Measurements from ENCODE around the gene TMEM219.

Gene TMEM219

GRCh38 chr16:29977063-29977825 lies 15.4 kb downstream of the TMEM219 start:
- Histone ChIP-seq H3K9me3 (ENCODE audit: control insufficient read depth, low read length) (no peaks in the 10 kb centered on the region), H3K4ac (ENCODE audit: low read depth in 1 of 2, low read length in 2 of 2) (no peak overlapping the region), H4K91ac (ENCODE audit: low read length) (no peak overlapping the region), H2BK120ac (ENCODE audit: low read depth, low read length) (no peak overlapping the region), H2AK5ac (ENCODE audit: low read length, severe bottlenecking) (no peak overlapping the region), H3K18ac (ENCODE audit: low read depth in 1 of 2, low read length in 2 of 2) (no peak overlapping the region), H3K4me1 (ENCODE audit: control insufficient read depth, insufficient read depth, low read depth, low read length) (peaks cover 18% of the 10 kb centered on the region), H3K4me2 (ENCODE audit: low read length, poor library complexity, severe bottlenecking) (peak overlapping the region; percentile 31), H3K23ac (ENCODE audit: low read length in 2 of 2) (no peak overlapping the region), H3K36me3 (ENCODE audit: control insufficient read depth in 1 of 2, insufficient read depth in 2 of 2, low read depth in 1 of 2, low read length in 2 of 2) (peaks cover 49 to 59% of the 10 kb centered on the region in 2 experiments), H2BK15ac (ENCODE audit: low read depth, poor library complexity, severe bottlenecking) (no peak overlapping the region), H3K27me3 (ENCODE audit: control insufficient read depth in 1 of 2, insufficient read depth in 1 of 2, low read length in 2 of 2) (no peaks in the 10 kb centered on the region), H3K9ac (ENCODE audit: low read length) (peak overlapping the region; percentile 97), H3K4me3 (ENCODE audit: insufficient read depth in 1 of 2, low read depth in 1 of 2, low read length in 2 of 2) (no peak overlapping the region), H3K14ac (ENCODE audit: low read length in 2 of 2) (no peak overlapping the region), H3K79me1 (replicated peaks; ENCODE audit: low read length, poor library complexity, severe bottlenecking) (peaks cover 36% of the 10 kb centered on the region), H2BK5ac (ENCODE audit: low read depth, low read length, poor library complexity, severe bottlenecking) (no peak overlapping the region), H2AFZ (ENCODE audit: low read depth, low read length) (no peak overlapping the region), H4K8ac (ENCODE audit: low read length) (no peak overlapping the region), H3K27ac (ENCODE audit: low read length, poor library complexity, severe bottlenecking) (no peak overlapping the region), H2BK12ac (ENCODE audit: low read length in 2 of 2) (no peak overlapping the region)
- 89% methylated on average over 9 of the region's 9 CpGs for WGBS
- DNase-seq: no peak

DNA sequence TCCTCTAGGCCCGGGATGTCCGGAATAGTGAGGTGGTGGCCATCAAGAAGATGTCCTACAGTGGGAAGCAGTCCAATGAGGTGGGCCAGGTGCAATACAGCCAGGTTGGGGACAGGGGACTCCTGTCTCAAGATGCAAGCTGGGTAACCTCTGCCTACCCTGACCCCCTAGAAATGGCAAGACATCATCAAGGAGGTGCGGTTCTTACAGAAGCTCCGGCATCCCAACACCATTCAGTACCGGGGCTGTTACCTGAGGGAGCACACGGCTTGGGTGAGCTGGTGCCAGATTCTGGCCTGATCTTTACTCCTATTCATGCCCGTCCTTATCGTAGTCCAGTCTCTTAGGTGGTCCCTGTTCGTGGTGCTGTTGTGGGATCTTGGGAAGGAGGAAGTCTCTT lies 16.2 kb downstream of the TMEM219 start:
- H2BK5ac ChIP-seq (ENCODE audit: low read depth, low read length, poor library complexity, severe bottlenecking): no peak overlapping the region
- no peak overlapping the region for H3K18ac ChIP-seq (ENCODE audit: low read depth in 1 of 2, low read length in 2 of 2)
- no peak overlapping the region for H3K4ac ChIP-seq (ENCODE audit: low read depth in 1 of 2, low read length in 2 of 2)
- no peak overlapping the region for H2AFZ ChIP-seq (ENCODE audit: low read depth, low read length)
- no peak overlapping the region for H2BK15ac ChIP-seq (ENCODE audit: low read depth, poor library complexity, severe bottlenecking)
- H4K91ac ChIP-seq (ENCODE audit: low read length): no peak overlapping the region
- no peak overlapping the region for H2BK12ac ChIP-seq (ENCODE audit: low read length in 2 of 2)
- no peaks in the 10 kb centered on the region for H3K9me3 ChIP-seq (ENCODE audit: control insufficient read depth, low read length)
- H2BK120ac ChIP-seq (ENCODE audit: low read depth, low read length): no peak overlapping the region
- no peak overlapping the region for H3K4me3 ChIP-seq (ENCODE audit: insufficient read depth in 1 of 2, low read depth in 1 of 2, low read length in 2 of 2)
- no peak overlapping the region for H3K4me2 ChIP-seq (ENCODE audit: low read length, poor library complexity, severe bottlenecking)
- H3K27me3 ChIP-seq (ENCODE audit: control insufficient read depth in 1 of 2, insufficient read depth in 1 of 2, low read length in 2 of 2): no peaks in the 10 kb centered on the region
- DNase-seq: no peak
- H3K23ac ChIP-seq (ENCODE audit: low read length in 2 of 2): no peak overlapping the region
- H2AK5ac ChIP-seq (ENCODE audit: low read length, severe bottlenecking): no peak overlapping the region
- no peak overlapping the region for H4K8ac ChIP-seq (ENCODE audit: low read length)
- WGBS: 98% methylated on average over 9 of the region's 9 CpGs
- no peak overlapping the region for H3K14ac ChIP-seq (ENCODE audit: low read length in 2 of 2)
- no peak overlapping the region for H3K9ac ChIP-seq (ENCODE audit: low read length)
- H3K27ac ChIP-seq (ENCODE audit: low read length, poor library complexity, severe bottlenecking): no peak overlapping the region
- peaks cover 54 to 59% of the 10 kb centered on the region in 2 experiments for H3K36me3 ChIP-seq (ENCODE audit: control insufficient read depth in 1 of 2, insufficient read depth in 2 of 2, low read depth in 1 of 2, low read length in 2 of 2)
- H3K4me1 ChIP-seq (ENCODE audit: control insufficient read depth, insufficient read depth, low read depth, low read length): peaks cover 18% of the 10 kb centered on the region
- peaks cover 33% of the 10 kb centered on the region for H3K79me1 ChIP-seq (replicated peaks; ENCODE audit: low read length, poor library complexity, severe bottlenecking)

GRCh38 chr16:29978564-29979270 lies 16.8 kb downstream of the TMEM219 start:
- Histone ChIP-seq H3K9me3 (ENCODE audit: control insufficient read depth, low read length) (no peaks in the 10 kb centered on the region), H3K79me1 (replicated peaks; ENCODE audit: low read length, poor library complexity, severe bottlenecking) (peaks cover 36% of the 10 kb centered on the region), H4K91ac (ENCODE audit: low read length) (no peak overlapping the region), H2AK5ac (ENCODE audit: low read length, severe bottlenecking) (no peak overlapping the region), H2BK12ac (ENCODE audit: low read length in 2 of 2) (no peak overlapping the region), H2BK15ac (ENCODE audit: low read depth, poor library complexity, severe bottlenecking) (no peak overlapping the region), H3K14ac (ENCODE audit: low read length in 2 of 2) (no peak overlapping the region), H3K4me3 (ENCODE audit: insufficient read depth in 1 of 2, low read depth in 1 of 2, low read length in 2 of 2) (no peak overlapping the region), H3K23ac (ENCODE audit: low read length in 2 of 2) (no peak overlapping the region), H3K27me3 (ENCODE audit: control insufficient read depth in 1 of 2, insufficient read depth in 1 of 2, low read length in 2 of 2) (no peaks in the 10 kb centered on the region), H3K4me1 (ENCODE audit: control insufficient read depth, insufficient read depth, low read depth, low read length) (peaks cover 15% of the 10 kb centered on the region), H3K4ac (ENCODE audit: low read depth in 1 of 2, low read length in 2 of 2) (no peak overlapping the region), H3K36me3 (ENCODE audit: control insufficient read depth in 1 of 2, insufficient read depth in 2 of 2, low read depth in 1 of 2, low read length in 2 of 2) (peaks cover 60 to 64% of the 10 kb centered on the region in 2 experiments), H3K27ac (ENCODE audit: low read length, poor library complexity, severe bottlenecking) (no peak overlapping the region), H2AFZ (ENCODE audit: low read depth, low read length) (no peak overlapping the region), H3K18ac (ENCODE audit: low read depth in 1 of 2, low read length in 2 of 2) (no peak overlapping the region), H3K9ac (ENCODE audit: low read length) (no peak overlapping the region), H4K8ac (ENCODE audit: low read length) (no peak overlapping the region), H2BK5ac (ENCODE audit: low read depth, low read length, poor library complexity, severe bottlenecking) (no peak overlapping the region), H2BK120ac (ENCODE audit: low read depth, low read length) (no peak overlapping the region), H3K4me2 (ENCODE audit: low read length, poor library complexity, severe bottlenecking) (no peak overlapping the region)
- WGBS: 99% methylated on average over 9 of the region's 9 CpGs
- no peak for DNase-seq

DNA sequence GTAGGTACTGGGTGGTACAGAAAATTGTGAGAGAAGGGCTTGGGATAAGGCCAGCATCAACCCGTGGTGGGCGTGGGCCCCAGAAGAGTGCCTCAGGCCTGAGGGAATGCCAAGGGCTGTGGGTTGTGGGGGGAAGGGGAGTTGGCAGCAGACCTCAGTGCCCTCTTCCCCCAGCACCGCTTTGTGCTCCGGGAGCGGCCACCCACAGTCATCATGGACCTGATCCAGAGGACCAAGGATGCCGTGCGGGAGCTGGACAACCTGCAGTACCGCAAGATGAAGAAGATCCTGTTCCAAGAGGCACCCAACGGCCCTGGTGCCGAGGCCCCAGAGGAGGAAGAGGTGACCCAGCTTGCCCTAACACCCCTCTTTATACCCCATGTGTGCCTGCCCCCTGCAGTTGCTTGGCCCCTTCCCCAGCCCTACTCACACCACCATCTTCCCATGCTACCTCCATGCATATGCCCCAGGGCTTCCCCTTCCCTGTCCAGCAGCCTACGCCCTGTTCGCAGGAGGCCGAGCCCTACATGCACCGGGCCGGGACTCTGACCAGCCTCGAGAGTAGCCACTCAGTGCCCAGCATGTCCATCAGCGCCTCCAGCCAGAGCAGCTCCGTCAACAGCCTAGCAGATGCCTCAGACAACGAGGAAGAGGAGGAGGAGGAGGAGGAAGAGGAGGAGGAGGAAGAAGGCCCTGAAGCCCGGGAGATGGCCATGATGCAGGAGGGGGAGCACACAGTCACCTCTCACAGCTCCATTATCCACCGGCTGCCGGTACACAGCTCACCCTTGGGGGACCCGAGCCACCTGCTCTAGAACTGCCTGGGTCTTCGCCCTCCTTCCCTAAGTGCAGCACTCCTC lies 20.9 kb downstream of the TMEM219 start:
- Histone ChIP-seq H3K36me3 (ENCODE audit: control insufficient read depth in 1 of 2, insufficient read depth in 2 of 2, low read depth in 1 of 2, low read length in 2 of 2) (peaks cover 93 to 100% of the 10 kb centered on the region in 2 experiments), H3K14ac (ENCODE audit: low read length in 2 of 2) (no peak overlapping the region), H3K18ac (ENCODE audit: low read depth in 1 of 2, low read length in 2 of 2) (no peak overlapping the region), H4K8ac (ENCODE audit: low read length) (no peak overlapping the region), H2BK120ac (ENCODE audit: low read depth, low read length) (no peak overlapping the region), H2BK15ac (ENCODE audit: low read depth, poor library complexity, severe bottlenecking) (no peak overlapping the region), H4K91ac (ENCODE audit: low read length) (no peak overlapping the region), H3K4ac (ENCODE audit: low read depth in 1 of 2, low read length in 2 of 2) (no peak overlapping the region), H2BK12ac (ENCODE audit: low read length in 2 of 2) (no peak overlapping the region), H3K4me2 (ENCODE audit: low read length, poor library complexity, severe bottlenecking) (no peak overlapping the region), H2AK5ac (ENCODE audit: low read length, severe bottlenecking) (no peak overlapping the region), H3K4me1 (ENCODE audit: control insufficient read depth, insufficient read depth, low read depth, low read length) (no peaks in the 10 kb centered on the region), H3K27me3 (ENCODE audit: control insufficient read depth in 1 of 2, insufficient read depth in 1 of 2, low read length in 2 of 2) (no peaks in the 10 kb centered on the region), H3K4me3 (ENCODE audit: insufficient read depth in 1 of 2, low read depth in 1 of 2, low read length in 2 of 2) (no peak overlapping the region), H3K9me3 (ENCODE audit: control insufficient read depth, low read length) (no peaks in the 10 kb centered on the region), H2AFZ (ENCODE audit: low read depth, low read length) (no peak overlapping the region), H3K9ac (ENCODE audit: low read length) (peak overlapping the region; percentile 65), H3K23ac (ENCODE audit: low read length in 2 of 2) (no peak overlapping the region), H3K79me1 (replicated peaks; ENCODE audit: low read length, poor library complexity, severe bottlenecking) (peaks cover 53% of the 10 kb centered on the region), H2BK5ac (ENCODE audit: low read depth, low read length, poor library complexity, severe bottlenecking) (no peak overlapping the region), H3K27ac (ENCODE audit: low read length, poor library complexity, severe bottlenecking) (no peak overlapping the region)
- no peak for DNase-seq
- 95% methylated on average over 23 of the region's 24 CpGs for WGBS

Measured in mesenchymal stem cell (in vitro differentiated cells and primary cell).